Stimulated activated naive CD8-positive, alpha-beta T cell treated with anti-CD3 and anti-CD28 coated beads, Interleukin-15, Interleukin-2, amounts not matched to agents 100 U/mL and 50 U/mL, for 24 hours (primary cell): ENCODE data around the gene CTTN.

ENCODE experiments used
- ATAC-seq: fragments of 150-1000 bp; cut with Tn5 transposase; one replicate; pipeline ENCODE4 v1.10.0; 2021
- DNase-seq: peaks from one replicate; pipeline ENCODE4 v3.0.0; 2021

The CTTN gene

DNA sequence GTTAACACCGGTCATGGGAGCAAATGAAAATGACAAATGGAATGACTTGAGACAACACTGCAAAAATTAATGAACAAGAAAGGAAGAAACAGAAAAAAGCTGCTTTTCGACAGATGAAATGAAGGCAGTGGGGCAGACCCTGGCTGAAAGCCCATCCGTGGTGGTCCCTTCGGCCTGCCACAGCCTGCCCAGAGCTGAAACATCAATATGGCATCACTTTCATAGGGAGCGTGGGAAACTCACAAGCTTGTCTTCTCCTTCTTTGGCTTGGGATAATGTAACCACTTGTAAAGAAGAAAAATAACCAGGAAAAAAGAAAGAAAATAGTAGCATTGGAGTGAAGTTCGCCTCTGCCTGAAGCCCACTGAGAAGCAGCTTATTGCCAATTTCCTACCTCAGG lies 78.8 kb downstream of the CTTN start:
- DNase-seq = no peak
- ATAC-seq = no peak

DNA sequence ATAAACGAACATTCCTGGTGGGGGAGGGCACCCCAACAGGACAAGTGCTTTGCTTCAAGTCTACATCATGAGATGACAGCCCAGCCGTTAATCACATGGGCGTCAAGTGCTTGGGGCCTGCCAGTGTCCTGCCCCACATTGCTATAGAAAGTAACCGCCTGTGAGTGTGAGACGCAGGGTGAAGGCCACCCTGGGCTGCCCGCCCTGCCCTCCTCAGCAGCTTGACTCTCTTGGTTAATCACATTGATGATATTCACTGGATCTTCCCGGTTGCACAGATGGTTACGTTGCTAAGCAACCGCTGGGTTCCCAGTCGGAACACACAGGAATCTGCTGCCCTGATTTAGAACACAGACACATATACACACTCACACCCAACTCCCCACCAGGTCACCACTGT lies 79.3 kb downstream of the CTTN start:
- DNase-seq = no peak
- no peak for ATAC-seq

DNA sequence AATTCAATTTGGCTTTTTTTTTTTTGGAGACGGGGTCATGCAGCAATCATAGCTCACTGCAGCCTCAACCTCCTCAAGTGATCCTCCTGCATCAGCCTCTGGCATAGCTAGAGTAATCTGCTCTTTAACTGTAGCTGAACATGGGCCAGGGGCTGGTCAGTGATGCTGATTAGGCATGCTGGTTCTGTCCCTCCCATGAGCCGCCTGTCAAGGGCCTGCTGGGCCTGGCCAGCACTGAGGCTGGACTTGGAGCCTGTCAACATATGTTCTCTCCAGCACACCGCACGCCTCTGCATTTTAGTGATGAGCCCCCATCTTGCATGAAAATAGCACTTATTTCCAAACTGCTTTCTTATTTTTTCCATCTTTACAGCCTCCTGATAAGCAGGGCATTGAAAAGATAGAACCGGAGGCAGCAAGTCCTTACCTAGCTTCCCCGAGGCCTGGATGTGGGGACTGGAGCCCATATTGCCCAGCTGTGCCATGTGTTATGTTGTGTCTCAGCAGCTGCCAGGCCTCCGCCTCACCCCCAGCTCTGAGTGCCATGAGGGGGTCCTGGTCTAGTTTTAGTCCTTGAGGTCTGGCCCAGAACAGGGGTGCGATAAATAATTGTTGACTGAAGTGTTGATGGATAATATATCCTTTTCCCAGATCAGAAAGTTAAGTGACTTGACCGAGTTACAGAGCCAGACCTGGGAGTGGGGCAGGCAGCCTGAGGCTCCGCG lies 80.0 kb downstream of the CTTN start:
- no peak for ATAC-seq
- no peak for DNase-seq

DNA sequence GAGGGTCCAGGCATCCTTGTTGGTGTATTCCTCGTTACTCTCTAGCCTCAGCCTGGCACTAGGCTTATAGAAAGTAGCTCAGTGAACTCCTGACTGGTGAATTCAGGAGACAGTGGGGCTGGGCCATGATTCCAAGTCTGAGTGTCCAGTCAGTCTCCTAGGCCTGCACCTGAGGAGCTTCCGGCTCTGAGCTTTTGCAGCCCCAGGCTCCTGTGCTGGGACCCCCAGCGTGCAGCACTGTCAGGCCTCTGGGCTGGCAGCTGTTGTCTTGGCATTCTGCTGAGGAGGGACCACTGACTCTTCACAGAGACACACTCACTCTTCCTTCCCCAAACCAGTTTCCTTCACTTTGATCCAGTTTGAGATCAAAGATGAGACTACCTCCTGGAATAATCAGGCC lies 82.4 kb downstream of the CTTN start:
- ATAC-seq (no peak), DNase-seq (no peak)

DNA sequence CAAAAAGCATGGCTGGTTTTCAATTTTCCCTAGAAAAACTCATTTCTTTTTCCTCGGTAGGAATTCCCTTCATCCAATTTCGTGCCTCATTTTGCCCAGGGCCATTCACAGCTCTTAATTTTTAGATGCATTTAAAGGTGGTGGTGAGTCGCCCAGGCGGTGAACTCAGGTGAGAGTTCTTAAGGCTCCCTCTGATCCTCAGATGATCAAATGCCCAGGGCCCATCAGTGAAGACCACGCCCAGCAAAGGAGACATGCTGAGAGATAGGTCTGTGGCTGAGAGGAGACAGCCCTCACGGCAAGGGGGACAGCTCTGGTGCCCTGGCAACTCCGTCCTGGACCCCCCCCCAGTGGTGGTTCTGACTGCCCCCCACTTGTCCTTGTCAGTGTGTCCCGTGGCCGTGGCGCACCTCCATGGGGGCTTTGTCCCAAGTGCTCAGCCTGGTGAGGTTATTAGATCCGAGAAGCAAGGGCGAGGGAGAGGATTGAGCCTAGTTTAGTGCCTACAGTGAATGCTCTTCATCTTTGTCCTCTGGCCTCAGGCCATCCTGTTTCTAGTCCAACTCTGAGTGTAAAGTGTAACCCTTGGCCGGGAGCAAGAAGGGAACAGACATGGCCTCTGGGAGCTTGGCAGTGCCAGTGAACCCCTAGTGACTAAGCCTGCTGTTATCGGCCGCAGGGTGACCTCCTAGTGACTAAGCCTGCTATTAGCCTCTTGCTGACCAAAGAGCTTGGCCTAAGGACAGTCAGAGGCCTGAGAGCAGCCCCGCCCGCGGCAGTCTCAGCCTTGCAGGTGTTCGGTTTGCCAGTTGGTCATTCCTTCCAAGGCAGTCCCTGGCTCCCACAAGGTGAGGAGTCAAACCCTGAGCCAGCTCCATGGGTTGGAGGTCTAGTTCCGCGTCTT lies 83.5 kb downstream of the CTTN start:
- DNase-seq = no peak

DNA sequence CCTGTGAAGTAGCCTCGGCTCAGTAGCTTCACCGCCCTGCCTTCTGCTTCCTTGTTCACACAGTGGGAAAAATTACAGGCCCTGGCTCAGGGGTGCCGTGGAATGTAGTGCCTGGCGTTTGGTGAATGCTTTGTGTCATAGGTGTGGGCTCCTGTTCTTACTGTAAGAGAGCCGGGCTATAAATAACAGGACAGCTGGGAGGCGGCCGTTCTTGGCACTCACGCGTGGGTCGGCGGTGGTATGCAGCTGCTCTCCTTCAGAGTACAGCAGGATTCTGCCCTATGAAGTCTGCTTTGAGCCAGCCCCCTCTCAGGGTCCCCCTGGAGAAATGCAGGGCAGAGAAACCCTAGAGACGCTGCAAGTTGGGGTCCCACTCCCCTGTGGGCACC lies 84.2 kb downstream of the CTTN start:
- no peak for DNase-seq
- ATAC-seq = no peak

More for the DNA sequence above, 83.5 kb downstream of the CTTN start:
- ATAC-seq = no peak

DNA sequence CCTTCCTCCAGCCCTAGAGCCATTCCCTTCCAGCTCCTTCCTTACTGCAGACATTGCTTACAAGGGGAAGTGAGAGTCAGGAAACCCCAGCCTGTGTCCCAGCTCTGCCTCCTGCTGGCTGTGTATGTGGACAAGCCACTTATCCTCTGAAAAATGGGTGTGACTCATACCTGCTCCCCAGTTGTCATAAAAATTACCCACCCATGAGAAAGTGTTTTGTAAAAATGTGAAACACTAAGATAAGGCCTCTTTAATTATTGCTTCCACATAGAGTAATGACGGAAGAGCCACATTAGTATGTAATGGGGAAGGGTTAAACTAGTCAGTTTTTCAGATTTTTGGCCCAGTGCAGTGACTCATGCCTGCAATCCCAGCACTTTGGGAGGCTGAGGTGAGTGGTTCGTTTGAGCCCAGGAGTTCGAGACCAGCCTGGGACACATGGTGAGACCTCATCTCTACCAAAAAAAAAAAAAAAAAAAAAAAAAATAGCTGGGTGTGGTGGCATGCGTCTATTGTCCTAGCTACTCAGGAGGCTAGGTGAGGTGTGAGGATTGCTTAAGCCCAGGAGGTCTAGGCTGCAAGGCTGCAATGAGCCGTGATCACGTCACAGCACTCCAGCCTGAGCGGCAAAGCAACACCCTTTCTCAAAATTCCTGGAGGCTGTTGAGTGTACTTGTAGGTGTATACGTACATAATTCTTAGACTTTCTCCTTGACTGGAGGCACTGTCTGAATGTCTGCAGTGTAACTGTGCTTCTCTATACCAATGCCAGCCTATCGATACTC lies 84.9 kb downstream of the CTTN start:
- DNase-seq (no peak), ATAC-seq (no peak)

DNA sequence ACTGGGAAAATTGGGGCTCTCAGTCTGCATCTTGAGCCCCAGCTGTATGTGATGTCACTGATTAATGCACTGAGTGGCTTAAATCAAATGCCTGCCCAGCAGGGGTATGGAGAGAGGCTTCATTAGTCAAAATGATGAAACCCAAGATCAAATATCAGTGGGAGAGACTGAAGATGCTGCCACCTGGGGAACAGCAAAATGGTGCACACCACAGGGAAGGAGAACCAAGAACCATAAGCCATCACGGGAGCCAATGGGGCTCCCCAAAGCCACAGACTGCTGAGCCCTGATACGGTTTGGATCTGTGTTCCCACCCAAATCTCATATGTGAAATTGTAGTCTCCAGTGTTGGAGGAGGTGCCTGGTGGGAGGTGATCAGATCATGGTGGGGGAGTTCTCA lies 85.6 kb downstream of the CTTN start:
- ATAC-seq (no peak), DNase-seq (no peak)

DNA sequence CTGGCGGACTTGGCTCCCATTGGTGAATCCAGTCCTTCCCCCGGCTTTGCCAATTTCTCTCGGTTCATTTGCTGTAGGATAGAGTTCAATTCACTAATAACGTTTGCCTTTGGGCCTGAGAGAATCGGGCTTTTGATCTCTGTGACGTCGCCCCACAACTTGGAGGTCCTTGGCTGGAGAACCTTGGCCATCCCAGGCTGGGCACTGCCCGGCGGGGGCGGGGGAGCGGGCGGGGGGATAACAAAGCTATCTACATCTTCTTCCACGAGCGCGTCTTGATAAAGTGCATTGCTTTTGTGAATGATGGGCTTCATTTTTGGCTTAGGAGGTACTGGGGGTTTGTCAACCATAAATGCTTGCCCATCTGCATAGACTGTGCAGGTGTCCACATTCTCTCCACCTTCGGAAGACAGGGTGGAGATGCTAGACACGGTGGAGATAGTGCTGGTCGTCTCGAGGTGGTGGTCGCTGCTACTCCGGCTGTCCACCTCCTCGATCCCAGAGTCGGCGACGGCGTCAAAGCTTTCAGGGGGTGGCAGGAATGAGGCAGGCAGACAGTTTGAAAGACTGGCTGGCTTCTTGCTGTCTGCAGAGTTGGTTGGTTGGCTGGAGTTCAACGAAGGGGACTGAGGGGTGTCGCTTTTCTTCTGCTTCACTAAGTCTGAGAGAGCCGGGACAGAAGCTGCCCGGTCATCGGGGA lies 87.1 kb downstream of the CTTN start:
- ATAC-seq = no peak
- DNase-seq = no peak

DNA sequence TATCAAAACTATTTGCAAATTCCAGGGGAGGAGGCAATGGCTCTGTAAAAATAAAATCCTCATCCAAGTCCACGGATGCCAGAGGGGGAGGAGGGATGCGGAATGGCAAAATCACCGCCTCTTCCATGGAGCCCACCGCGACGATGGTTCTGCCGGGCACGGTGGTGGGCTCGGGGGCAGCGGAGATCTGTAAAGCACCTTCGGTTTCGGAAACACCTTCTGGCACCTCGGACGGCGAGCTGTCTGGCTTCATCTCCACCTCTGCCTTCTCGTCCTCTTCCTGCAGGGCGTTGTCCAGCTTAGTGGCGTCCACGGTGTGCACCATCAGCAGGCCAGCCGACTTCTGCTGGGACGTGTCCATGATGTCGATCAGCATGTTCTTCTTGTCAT lies 87.7 kb downstream of the CTTN start:
- DNase-seq (no peak), ATAC-seq (no peak)
